Gastroesophageal sphincter (tissue), 4 donors: ENCODE data around the gene GJD2. TPM values are rescaled to one million over a fixed set of nuclear protein-coding genes. Genes with fewer than 3 reads are reported as not detected.

Experiments used
- ATAC-seq: fragments of 150-250 bp; one replicate; pipeline ENCODE4 v1.9.1; 2016; ENCODE audit warnings: mild to moderate bottlenecking, moderate library complexity
- H3K27ac ChIP-seq, 4 donors: fragments of 200-600 bp; sonication (generic) in 3 of 4; 1 replicate in 3 of 4; 2 replicates in 1 of 4; pipeline ENCODE4 v1.5.1; 2016 to 2019
- H3K27me3 ChIP-seq: fragments of 200-600 bp; sonication (generic); one replicate; pipeline ENCODE4 v1.5.1; 2019
- H3K36me3 ChIP-seq, 2 donors: fragments of 200-600 bp; sonication (generic); one replicate each; pipeline ENCODE4 v1.5.1; 2019; ENCODE audit warnings: control low read depth in 1 of 2
- H3K4me1 ChIP-seq, 3 donors: fragments of 200-600 bp; sonication (generic); 1 replicate in 2 of 3; 2 replicates in 1 of 3; pipeline ENCODE4 v1.5.1; 2016 to 2019; ENCODE audit warnings: control low read depth in 2 of 3
- H3K4me3 ChIP-seq, 2 donors: fragments of 200-600 bp; sonication (generic); one replicate each; pipeline ENCODE4 v1.5.1; 2019; ENCODE audit warnings: mild to moderate bottlenecking in 1 of 2, moderate library complexity in 1 of 2
- H3K9me3 ChIP-seq, 3 donors: fragments of 200-600 bp; sonication (generic); one replicate each; pipeline ENCODE4 v1.5.1; 2017 to 2019; ENCODE audit warnings: control low read depth in 2 of 3
- CTCF ChIP-seq, 4 experiments: fragments of 200-600 bp in 2 of 4; fragments of 450-650 bp in 2 of 4; sonication (generic) in 1 of 4; IDR thresholded peaks; one replicate each; pipeline ENCODE4 v1.5.1; 2017 to 2019; ENCODE audit warnings: antibody characterized with exemption in 4 of 4, mild to moderate bottlenecking in 2 of 4, moderate library complexity in 2 of 4
- EP300 ChIP-seq: sonication (generic); formaldehyde crosslinking; IDR thresholded peaks from one replicate; pipeline ENCODE4 v1.6.1; 2017; ENCODE audit warnings: antibody characterized with exemption, mild to moderate bottlenecking
- POLR2A ChIP-seq, 2 donors: fragments of 450-650 bp; IDR thresholded peaks; one replicate each; pipeline ENCODE4 v1.6.1; 2017; ENCODE audit warnings: antibody characterized with exemption in 2 of 2, mild to moderate bottlenecking in 2 of 2, moderate library complexity in 1 of 2
- POLR2AphosphoS5 ChIP-seq: sonication (generic); formaldehyde crosslinking; IDR thresholded peaks from one replicate; pipeline ENCODE4 v1.6.1; 2017; ENCODE audit warnings: antibody characterized with exemption
- WGBS, 2 donors: methylation state at CpG; one replicate each; pipeline ENCODE4 v1.1.5; 2018; ENCODE audit warnings: low coverage in 1 of 2; 5-methylcytosine and 5-hydroxymethylcytosine counted together
- total RNA-seq, 4 donors: library from RNA; depleted of rRNA; stranded (reverse); fragments of >200 nt; gene quantifications; one replicate each; pipeline ENCODE4 v1.1.0, GENCODE V29; 2016

The GJD2 gene
- total RNA-seq, 4 donors from 2014 or later, result not detected

- Histone ChIP-seq H3K9me3 (no peaks in the 10 kb centered on the region), H3K4me3 (no peak overlapping the region), H3K27ac (no peak overlapping the region), H3K4me1 (no peaks in the 10 kb centered on the region), H3K36me3 (no peaks in the 10 kb centered on the region), H3K27me3 (no peaks in the 10 kb centered on the region)
- ATAC-seq, result no peak
- TF ChIP-seq CTCF (IDR thresholded peaks at IDR 0.05) (no peak), POLR2AphosphoS5 (no peak), POLR2A (IDR thresholded peaks at IDR 0.05) (no peak), EP300 (no peak)
- WGBS, 2 donors, result 53 to 82% methylated on average over 3 of the region's 3 CpGs
Measured at GRCh38 chr15:34730701-34731100, 24.1 kb downstream of the GJD2 start.

- no peaks in the 10 kb centered on the region for H3K36me3 ChIP-seq
- no peak for ATAC-seq
- no peak overlapping the region for H3K4me3 ChIP-seq
- WGBS, 2 donors, result 33% methylated on average over 1 of the region's 1 CpG
- TF ChIP-seq CTCF (IDR thresholded peaks at IDR 0.05) (no peak), POLR2AphosphoS5 (no peak), EP300 (no peak), POLR2A (IDR thresholded peaks at IDR 0.05) (no peak)
- H3K9me3 ChIP-seq, result no peaks in the 10 kb centered on the region
- H3K4me1 ChIP-seq, result no peaks in the 10 kb centered on the region
- no peak overlapping the region for H3K27ac ChIP-seq
- no peaks in the 10 kb centered on the region for H3K27me3 ChIP-seq
Measured at GRCh38 chr15:34729886-34730285, 24.9 kb downstream of the GJD2 start.

GRCh38 chr15:34729056-34729455 is 25.7 kb downstream of the GJD2 start:
- no peak for ATAC-seq
- 63 to 72% methylated on average over 2 of the region's 2 CpGs for WGBS, 2 donors
- H3K9me3 ChIP-seq, result no peaks in the 10 kb centered on the region
- TF ChIP-seq POLR2A (IDR thresholded peaks at IDR 0.05) (no peak), POLR2AphosphoS5 (no peak), CTCF (IDR thresholded peaks at IDR 0.05) (no peak), EP300 (no peak)
- no peaks in the 10 kb centered on the region for H3K27me3 ChIP-seq
- H3K4me3 ChIP-seq, result no peak overlapping the region
- H3K27ac ChIP-seq, result no peak overlapping the region
- H3K36me3 ChIP-seq, result no peaks in the 10 kb centered on the region
- H3K4me1 ChIP-seq, result no peaks in the 10 kb centered on the region

GRCh38 chr15:34726406-34727100 is 28.2 kb downstream of the GJD2 start:
- TF ChIP-seq EP300 (no peak), CTCF (IDR thresholded peaks at IDR 0.05) (no peak), POLR2A (IDR thresholded peaks at IDR 0.05) (no peak), POLR2AphosphoS5 (no peak)
- Histone ChIP-seq H3K4me3 (no peak overlapping the region), H3K27ac (no peak overlapping the region), H3K4me1 (peaks cover 0 to 21% (median 9%) of the 10 kb centered on the region in 3 donors), H3K36me3 (no peaks in the 10 kb centered on the region), H3K27me3 (no peaks in the 10 kb centered on the region), H3K9me3 (no peaks in the 10 kb centered on the region)
- no peak for ATAC-seq
- WGBS, 2 donors, result 83 to 92% methylated on average over 1 of the region's 2 CpGs

- ATAC-seq, result no peak
- H3K27me3 ChIP-seq, result no peaks in the 10 kb centered on the region
- H3K27ac ChIP-seq, result no peak overlapping the region
- H3K36me3 ChIP-seq, result no peaks in the 10 kb centered on the region
- H3K4me3 ChIP-seq, result no peak overlapping the region
- TF ChIP-seq POLR2A (IDR thresholded peaks at IDR 0.05) (no peak), EP300 (no peak), POLR2AphosphoS5 (no peak)
- H3K4me1 ChIP-seq, result peaks cover 0 to 31% (median 9%) of the 10 kb centered on the region in 3 donors
- WGBS, 2 donors, result 75 to 80% methylated on average over 2 of the region's 2 CpGs
- no peaks in the 10 kb centered on the region for H3K9me3 ChIP-seq
Measured at GRCh38 chr15:34725556-34725955, 29.2 kb downstream of the GJD2 start.
